ENCODE measurements around the gene ANKRD45.
"Not testable (repeated sequence)": the region's sequence is repeated elsewhere in the genome, so short reads cannot be mapped to it uniquely, and the experiment has no call there.

ANKRD45 gene

GRCh38 chr1:173568483-173568882 lies 101.2 kb downstream of the ANKRD45 start:
- DNase-seq: no peak

GRCh38 chr1:173563846-173564245 lies 105.8 kb downstream of the ANKRD45 start:
- not testable (repeated sequence) for DNase-seq

GRCh38 chr1:173562813-173563212 lies 106.8 kb downstream of the ANKRD45 start:
- no peak for DNase-seq

GRCh38 chr1:173561263-173561662 lies 108.4 kb downstream of the ANKRD45 start:
- no peak for DNase-seq

- DNase-seq: no peak
Observed at GRCh38 chr1:173560285-173560880, 109.3 kb downstream of the ANKRD45 start.
